Peyer's patch (tissue), 4 donors: Measurements from ENCODE around the gene ENG.
A peak's percentile ranks its signal among the peaks of the same experiment; 100 is the strongest.

ENCODE experiments used
- POLR2A ChIP-seq, 2 donors: fragments of 450-650 bp; IDR thresholded peaks; one replicate each; pipeline ENCODE4 v1.5.1; 2017; ENCODE audit warnings: antibody characterized with exemption in 2 of 2, mild to moderate bottlenecking in 2 of 2, moderate library complexity in 2 of 2
- TF ChIP-seq, protein P1 (sequence below), 6 experiments: fragments of 450-650 bp in 4 of 6; fragments of 200-600 bp in 2 of 6; sonication (generic) in 1 of 6; IDR thresholded peaks; one replicate each; pipeline ENCODE4 v1.5.1; 2017 to 2019; ENCODE audit warnings: antibody characterized with exemption in 6 of 6, mild to moderate bottlenecking in 3 of 6, moderate library complexity in 1 of 6

DNA sequence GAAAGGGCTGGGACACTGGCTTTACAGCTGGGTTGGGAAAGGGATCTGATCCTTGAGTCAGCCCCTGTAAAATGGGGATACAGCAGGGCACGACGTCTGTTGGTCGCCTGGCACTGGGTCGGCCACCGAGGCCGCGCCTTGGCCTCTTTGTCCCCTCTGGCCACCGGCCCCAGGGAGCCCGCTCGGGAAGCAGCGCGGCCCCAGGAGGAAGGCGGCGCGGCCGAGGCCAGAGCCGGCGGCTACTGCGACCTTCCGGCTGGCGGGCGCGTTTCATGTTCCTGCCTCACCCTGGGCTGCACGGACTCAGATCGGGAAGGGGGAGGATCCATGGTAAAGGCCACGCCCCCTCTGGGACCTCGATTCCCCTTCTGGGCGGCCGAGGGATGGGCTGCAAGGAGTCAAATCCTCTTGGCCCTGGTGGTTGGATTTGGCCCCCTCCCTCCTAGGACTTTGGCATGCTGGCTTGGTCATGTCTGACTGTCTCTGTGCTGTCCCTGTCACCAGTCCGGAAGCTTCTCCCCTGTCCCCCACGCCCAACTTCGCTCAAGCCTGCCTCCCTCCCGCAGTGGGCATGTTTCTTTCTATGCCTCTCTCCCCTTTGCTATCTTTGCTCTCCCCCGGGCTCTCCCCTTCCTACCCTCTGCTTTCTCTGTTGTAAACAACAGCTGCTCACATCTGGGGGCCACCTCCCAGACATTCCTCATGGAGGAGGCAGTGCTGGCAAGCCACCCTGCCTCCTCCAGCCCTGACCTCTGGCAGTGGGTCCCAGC is 26.0 kb downstream of the ENG start:
- peak in 1 of 2 donors; percentile 42 for TF ChIP-seq POLR2A (IDR thresholded peaks at IDR 0.05)
- TF ChIP-seq, protein P1, sequence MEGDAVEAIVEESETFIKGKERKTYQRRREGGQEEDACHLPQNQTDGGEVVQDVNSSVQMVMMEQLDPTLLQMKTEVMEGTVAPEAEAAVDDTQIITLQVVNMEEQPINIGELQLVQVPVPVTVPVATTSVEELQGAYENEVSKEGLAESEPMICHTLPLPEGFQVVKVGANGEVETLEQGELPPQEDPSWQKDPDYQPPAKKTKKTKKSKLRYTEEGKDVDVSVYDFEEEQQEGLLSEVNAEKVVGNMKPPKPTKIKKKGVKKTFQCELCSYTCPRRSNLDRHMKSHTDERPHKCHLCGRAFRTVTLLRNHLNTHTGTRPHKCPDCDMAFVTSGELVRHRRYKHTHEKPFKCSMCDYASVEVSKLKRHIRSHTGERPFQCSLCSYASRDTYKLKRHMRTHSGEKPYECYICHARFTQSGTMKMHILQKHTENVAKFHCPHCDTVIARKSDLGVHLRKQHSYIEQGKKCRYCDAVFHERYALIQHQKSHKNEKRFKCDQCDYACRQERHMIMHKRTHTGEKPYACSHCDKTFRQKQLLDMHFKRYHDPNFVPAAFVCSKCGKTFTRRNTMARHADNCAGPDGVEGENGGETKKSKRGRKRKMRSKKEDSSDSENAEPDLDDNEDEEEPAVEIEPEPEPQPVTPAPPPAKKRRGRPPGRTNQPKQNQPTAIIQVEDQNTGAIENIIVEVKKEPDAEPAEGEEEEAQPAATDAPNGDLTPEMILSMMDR (IDR thresholded peaks at IDR 0.05) = no peak
